ENCODE results near the gene SLC45A1. TPM values are rescaled to one million over a fixed set of nuclear protein-coding genes. Genes with fewer than 3 reads are reported as not detected.
A peak's percentile ranks its signal among the peaks of the same experiment; 100 is the strongest.
"Not testable (repeated sequence)": the region's sequence is repeated elsewhere in the genome, so short reads cannot be mapped to it uniquely, and the experiment has no call there.

SLC45A1 gene
- total and polyA plus RNA-seq, 2 experiments from 2014 or later = 0.34 to 0.42 TPM

GRCh38 chr1:8378981-8379470 is 61.1 kb downstream of the SLC45A1 start:
- H3K9me3 ChIP-seq (ENCODE audit: low read depth) = no peaks in the 10 kb centered on the region
- H3K27ac ChIP-seq = peak overlapping the region; percentile 90
- no peaks in the 10 kb centered on the region for H3K27me3 ChIP-seq
- DNase-seq (ENCODE audit: low read depth in 1 of 2, low spot score in 1 of 2) = no peak
- H3K4me1 ChIP-seq (ENCODE audit: low read depth) = peaks cover 63% of the 10 kb centered on the region
- no peak overlapping the region for H3K4me3 ChIP-seq
- no peak for TF ChIP-seq CTCF (IDR thresholded peaks at IDR 0.05; ENCODE audit: low read depth, low read length)
- no peaks in the 10 kb centered on the region for H3K36me3 ChIP-seq

DNA sequence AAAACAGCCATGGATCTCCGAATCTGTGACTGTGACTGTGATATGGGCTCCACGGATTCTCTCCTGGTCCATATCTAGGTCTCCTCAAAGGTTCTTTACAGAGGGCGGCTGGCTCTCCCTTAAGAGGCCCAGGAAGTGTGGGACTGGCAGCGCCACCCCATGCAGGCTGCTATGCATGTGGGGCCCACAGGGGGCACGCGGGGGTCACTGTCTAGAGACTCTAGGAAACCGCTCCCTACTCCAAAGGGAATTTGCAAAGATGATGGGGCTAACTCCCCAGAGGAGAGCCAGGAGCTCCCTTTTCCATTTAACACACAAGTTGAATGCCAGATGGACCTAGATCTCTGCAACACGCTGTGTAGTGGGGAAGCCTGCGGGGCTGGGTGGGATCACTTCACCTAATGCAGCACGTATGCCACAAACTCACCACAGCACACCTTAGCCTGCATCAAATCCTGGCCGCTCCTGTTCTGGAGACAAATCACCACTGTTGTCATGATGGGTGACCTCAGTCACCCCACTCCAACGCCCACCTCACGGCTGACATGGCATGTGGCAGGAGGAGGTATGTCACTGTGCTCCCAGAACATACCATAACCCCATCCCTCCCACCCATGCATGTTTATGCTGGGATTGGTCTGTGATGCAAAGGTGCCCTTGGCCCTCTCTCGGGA is 61.7 kb downstream of the SLC45A1 start:
- H3K4me1 ChIP-seq (ENCODE audit: low read depth) = peaks cover 59% of the 10 kb centered on the region
- H3K4me3 ChIP-seq = no peak overlapping the region
- no peak for TF ChIP-seq CTCF (IDR thresholded peaks at IDR 0.05; ENCODE audit: low read depth, low read length)
- DNase-seq (ENCODE audit: low read depth in 1 of 2, low spot score in 1 of 2) = no peak
- H3K36me3 ChIP-seq = no peaks in the 10 kb centered on the region
- no peaks in the 10 kb centered on the region for H3K9me3 ChIP-seq (ENCODE audit: low read depth)
- no peaks in the 10 kb centered on the region for H3K27me3 ChIP-seq
- peak overlapping the region; percentile 90 for H3K27ac ChIP-seq

DNA sequence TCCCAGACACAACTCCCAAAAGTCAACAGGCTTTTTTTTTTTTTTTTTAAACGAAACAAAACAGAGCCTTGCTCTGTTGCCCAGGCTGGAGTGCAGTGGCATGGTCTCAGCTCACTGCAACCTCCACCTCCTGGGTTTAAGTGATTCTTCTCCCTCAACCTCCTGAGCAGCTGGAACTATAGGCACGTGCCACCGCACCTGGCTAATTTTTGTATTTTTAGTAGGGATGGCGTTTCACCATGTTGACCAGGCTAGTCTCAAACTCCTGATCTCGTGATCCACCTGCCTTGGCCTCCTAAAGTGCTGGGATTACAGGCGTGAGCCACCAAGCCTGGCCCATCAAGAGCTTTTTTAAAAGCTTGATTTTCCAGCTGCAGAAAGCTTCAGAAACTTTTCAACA is 62.4 kb downstream of the SLC45A1 start:
- H3K9me3 ChIP-seq (ENCODE audit: low read depth); H3K27me3 ChIP-seq; H3K4me3 ChIP-seq; DNase-seq (ENCODE audit: low read depth in 1 of 2, low spot score in 1 of 2); H3K36me3 ChIP-seq: not testable (repeated sequence)
- peaks cover 59% of the 10 kb centered on the region for H3K4me1 ChIP-seq (ENCODE audit: low read depth)
- peak overlapping the region; percentile 90 for H3K27ac ChIP-seq

DNA sequence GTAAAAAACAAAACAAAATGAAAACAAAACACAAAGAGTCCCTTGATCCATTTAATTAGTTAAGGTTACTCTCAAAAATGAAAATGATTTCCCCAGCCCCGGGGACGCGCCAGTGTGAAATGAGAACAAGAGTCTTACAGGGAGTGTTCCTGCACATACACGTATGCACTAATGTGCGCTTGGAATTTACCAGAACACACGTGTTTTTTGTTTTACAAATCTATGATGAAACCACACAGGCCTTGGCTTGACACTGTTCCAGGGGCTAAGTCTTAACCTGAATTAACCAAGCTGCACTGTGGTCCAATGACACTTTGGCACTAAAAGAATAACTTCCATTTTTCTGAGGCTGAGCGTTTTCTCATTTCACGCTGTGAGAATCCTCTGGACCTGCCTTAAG is 63.7 kb downstream of the SLC45A1 start:
- Histone ChIP-seq H3K27ac (peak overlapping the region; percentile 69), H3K9me3 (ENCODE audit: low read depth) (no peaks in the 10 kb centered on the region), H3K4me1 (ENCODE audit: low read depth) (peaks cover 60% of the 10 kb centered on the region), H3K4me3 (no peak overlapping the region), H3K36me3 (no peaks in the 10 kb centered on the region), H3K27me3 (no peaks in the 10 kb centered on the region)
- DNase-seq (ENCODE audit: low read depth in 1 of 2, low spot score in 1 of 2) = no peak
- TF ChIP-seq CTCF (IDR thresholded peaks at IDR 0.05; ENCODE audit: low read depth, low read length) = no peak

DNA sequence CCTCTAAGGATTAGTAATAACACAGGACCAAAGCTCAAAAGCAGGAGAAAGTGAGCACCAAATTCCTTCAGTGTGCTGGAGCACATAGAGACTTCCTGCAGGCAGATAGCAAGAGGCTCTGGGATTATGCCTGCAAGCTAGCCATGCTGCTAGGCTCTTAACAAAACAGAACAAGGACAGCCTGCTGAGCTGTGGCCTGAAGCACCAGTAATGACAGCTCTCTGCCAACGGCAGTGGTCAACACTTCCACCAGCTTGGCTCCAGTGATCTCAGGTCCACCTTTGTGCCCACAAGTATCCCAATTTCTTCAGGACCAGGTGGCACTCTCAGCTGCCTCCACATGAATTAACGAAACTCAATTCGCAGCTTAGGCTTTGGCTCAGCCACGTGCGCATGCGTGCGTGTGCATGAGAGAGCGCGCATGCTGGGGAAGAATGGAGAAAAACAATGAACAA is 64.2 kb downstream of the SLC45A1 start:
- Histone ChIP-seq H3K4me3 (no peak overlapping the region), H3K27ac (peak overlapping the region; percentile 69), H3K36me3 (no peaks in the 10 kb centered on the region), H3K4me1 (ENCODE audit: low read depth) (peaks cover 58% of the 10 kb centered on the region), H3K27me3 (no peaks in the 10 kb centered on the region), H3K9me3 (ENCODE audit: low read depth) (no peaks in the 10 kb centered on the region)
- TF ChIP-seq CTCF (IDR thresholded peaks at IDR 0.05; ENCODE audit: low read depth, low read length) = no peak
- peak; percentile 46 to 68 for DNase-seq (ENCODE audit: low read depth in 1 of 2, low spot score in 1 of 2)

All from cardiac muscle cell (in vitro differentiated cells and primary cell).